ENCODE data around the gene IFNAR2.

DNA sequence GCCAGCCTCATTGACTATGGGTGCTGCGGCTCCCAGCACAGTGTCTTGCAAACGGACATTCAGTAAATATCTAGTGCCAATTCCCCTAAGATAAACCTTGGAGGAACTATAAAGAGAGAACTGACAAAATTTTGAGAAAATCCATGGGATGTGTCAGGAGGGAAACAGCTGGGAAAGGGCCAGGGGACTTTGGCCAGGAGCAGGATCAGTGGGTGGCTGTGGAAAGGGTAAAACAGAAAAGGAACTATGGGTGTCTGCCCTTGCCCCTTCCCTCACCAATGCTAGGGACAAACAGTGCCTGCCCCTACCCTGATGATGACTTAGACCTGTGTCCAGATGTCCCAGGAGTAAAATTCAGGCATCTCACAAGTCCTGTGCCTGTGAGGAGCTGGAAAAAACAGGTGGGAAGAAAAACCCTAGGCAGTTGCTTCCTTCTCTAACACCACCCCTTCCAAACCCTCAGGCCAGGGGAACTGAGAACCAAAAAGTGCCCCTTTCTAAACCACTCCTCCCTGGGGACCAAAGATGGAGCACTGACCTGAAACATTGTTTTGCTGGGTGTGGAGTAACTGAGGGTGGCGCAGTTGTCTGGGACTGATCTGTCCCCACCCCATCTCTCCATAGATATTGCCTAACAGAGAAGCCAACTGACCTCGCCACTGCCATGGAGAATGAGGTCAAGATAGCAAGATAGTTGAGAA, 22.1 kb upstream of the IFNAR2 start:
- TF ChIP-seq EZH2 (IDR thresholded peaks at IDR 0.05; ENCODE audit: low read length, unreplicated experiment), result no peak
- TF ChIP-seq, protein P1, sequence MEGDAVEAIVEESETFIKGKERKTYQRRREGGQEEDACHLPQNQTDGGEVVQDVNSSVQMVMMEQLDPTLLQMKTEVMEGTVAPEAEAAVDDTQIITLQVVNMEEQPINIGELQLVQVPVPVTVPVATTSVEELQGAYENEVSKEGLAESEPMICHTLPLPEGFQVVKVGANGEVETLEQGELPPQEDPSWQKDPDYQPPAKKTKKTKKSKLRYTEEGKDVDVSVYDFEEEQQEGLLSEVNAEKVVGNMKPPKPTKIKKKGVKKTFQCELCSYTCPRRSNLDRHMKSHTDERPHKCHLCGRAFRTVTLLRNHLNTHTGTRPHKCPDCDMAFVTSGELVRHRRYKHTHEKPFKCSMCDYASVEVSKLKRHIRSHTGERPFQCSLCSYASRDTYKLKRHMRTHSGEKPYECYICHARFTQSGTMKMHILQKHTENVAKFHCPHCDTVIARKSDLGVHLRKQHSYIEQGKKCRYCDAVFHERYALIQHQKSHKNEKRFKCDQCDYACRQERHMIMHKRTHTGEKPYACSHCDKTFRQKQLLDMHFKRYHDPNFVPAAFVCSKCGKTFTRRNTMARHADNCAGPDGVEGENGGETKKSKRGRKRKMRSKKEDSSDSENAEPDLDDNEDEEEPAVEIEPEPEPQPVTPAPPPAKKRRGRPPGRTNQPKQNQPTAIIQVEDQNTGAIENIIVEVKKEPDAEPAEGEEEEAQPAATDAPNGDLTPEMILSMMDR (conservative IDR thresholded peaks at IDR 0.05; ENCODE audit: low read depth, low read length), result no peak
